Hematopoietic multipotent progenitor cell treated with erythropoietin and hydrocortisone succinate and interleukin-3 and kit ligand, for 8 days (in vitro differentiated cells): Measurements from ENCODE around the gene TWIST2.

Experiments
- DNase-seq: peaks from one replicate; pipeline ENCODE4 v3.0.0-alpha.2; 2015

The TWIST2 gene

GRCh38 chr2:238908960-238909951 lies 61.4 kb downstream of the TWIST2 start:
- DNase-seq: no peak

DNA sequence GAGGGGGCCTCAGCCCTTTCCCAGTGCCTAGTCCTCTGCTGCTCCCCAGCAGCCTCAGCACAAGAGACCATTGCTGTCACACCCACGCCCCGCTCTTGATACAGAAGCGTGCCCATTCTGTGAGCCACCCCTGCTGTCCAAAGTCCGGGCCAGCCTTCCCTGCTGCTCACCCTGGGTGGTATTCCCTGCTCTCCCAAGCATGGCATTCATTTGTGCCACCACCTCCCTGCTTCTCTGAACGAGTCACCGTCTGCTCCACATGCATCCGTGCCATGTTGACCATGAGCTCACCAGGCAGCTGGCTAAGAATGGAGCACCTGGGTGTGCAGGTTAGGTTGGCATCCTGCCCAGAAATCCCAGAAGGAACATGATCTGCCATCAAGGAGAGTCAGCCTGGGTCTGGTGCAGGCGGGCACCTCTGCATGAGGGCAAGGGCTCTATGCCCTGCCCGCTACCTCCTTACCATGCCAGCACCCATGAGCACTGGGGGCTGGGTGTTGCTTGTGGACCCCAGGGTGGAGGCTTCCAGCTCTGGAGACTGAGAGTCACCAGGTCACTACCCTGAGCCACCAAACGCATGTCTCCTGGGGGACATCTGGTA lies 63.0 kb downstream of the TWIST2 start:
- no peak for DNase-seq

DNA sequence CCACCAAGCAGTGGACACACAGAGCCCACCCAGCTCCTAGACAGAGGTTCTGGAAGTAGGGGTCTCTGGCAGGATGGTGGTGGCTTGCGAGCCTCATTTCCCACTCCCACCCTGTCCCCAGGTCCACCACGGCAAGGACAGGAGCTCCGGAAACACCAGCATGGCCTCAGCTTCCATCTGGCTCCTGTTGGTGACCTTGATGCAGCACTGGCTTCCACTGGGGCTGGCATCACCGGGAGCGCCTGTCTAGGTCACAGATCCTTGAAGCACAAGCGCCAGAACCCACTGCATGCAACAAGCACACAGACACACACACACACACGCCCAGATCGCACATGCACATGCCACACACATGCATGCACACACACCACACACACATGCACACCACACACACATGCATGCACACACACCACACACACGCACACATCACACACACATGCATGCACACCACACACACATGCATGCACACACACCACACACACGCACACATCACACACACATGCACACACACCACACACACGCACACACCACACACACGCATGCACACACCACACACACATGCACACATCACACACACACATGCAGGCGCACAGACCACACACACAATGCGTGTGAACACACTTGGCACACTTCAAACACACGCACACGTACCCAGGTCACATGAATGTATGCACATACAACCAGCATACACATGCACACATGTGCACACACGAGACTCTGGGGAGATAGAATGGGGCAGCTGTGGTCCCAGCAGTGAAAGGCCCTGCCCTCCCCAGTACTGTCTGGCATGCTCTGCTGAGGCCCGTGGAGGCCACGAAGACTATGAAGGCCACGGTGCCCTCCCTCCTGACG lies 63.7 kb downstream of the TWIST2 start:
- DNase-seq: no peak

GRCh38 chr2:238912228-238912915 lies 64.5 kb downstream of the TWIST2 start:
- DNase-seq: no peak

- DNase-seq: no peak
Observed at GRCh38 chr2:238912916-238913875, 65.3 kb downstream of the TWIST2 start.

- no peak for DNase-seq
Observed at GRCh38 chr2:238913931-238914647, 66.2 kb downstream of the TWIST2 start.

GRCh38 chr2:238914648-238915015 lies 66.7 kb downstream of the TWIST2 start:
- no peak for DNase-seq

- DNase-seq: no peak
Observed at GRCh38 chr2:238915196-238915595, 67.3 kb downstream of the TWIST2 start.

- no peak for DNase-seq
Observed at GRCh38 chr2:238915596-238915995, 67.7 kb downstream of the TWIST2 start.

GRCh38 chr2:238916176-238916874 lies 68.4 kb downstream of the TWIST2 start:
- DNase-seq: no peak

GRCh38 chr2:238916875-238917590 lies 69.1 kb downstream of the TWIST2 start:
- no peak for DNase-seq

DNA sequence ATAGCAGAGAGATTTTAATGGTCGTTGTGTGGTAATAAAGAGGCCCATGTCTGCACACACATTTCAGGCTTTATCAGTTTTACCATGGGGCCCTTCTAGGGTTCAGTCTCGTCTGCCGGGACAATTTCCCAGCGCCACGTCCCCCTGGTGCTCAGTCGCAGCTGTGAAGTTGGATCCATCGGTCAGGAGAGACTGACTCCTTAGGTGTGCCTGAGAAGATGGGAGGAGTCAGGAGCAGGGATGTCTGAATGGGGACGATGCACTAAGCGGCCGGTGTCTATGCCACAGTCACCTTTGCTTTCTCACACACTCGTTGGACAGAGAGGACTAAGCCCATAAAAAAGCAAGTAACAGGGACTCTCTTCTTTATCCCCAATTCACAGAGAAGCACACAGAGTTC lies 71.4 kb downstream of the TWIST2 start:
- no peak for DNase-seq

DNA sequence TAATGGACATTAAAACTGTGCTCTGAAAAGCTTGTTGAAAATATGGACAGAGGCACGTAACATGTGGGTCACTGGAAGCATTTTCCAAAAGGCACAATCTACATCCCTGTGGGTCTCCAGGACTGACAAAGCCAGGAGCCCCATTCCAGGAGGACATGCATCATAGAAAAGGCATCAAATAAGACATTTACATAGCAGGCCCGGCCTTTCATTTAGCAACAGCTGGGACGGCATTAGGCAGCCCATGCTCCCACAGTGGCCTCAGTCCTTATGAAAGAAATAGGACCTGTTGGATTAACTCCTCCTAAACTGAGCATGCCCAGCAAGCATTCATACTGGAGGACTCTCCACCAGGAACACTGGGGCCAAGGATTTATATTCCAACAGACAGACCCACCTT lies 72.2 kb downstream of the TWIST2 start:
- no peak for DNase-seq

- no peak for DNase-seq
Observed at GRCh38 chr2:238920601-238921001, 72.7 kb downstream of the TWIST2 start.

- no peak for DNase-seq
Observed at GRCh38 chr2:238921259-238921658, 73.4 kb downstream of the TWIST2 start.

DNA sequence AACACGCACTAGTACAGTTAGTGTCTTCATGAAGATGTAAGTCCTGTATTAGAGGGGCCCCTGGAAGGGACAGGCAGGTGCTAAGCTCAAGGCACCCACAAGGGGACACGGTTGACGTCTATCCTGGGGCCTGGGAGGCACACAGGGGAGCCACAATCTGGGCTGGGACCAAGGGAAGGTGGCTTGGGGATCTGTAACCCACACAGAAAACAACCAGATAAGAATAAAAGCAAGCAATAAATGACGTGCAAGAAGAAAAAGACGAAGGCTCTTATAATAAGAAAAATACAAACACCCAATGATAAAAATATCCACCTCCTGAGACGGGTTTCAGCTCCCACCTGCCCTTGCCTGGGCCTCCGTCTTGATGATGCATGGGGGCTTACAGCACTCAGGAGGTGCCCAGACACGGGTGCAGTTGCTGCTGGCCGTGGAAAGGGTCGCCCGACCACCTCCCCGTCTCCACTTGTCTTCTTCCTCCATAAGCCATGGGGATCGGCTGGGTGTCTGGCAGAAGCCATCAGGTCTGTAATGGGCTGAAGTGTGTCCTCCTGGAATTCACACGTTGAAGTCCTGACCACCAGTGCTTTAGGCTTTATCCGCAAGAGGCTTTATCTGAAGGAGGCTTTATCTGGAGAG lies 73.9 kb downstream of the TWIST2 start:
- no peak for DNase-seq

GRCh38 chr2:238922435-238922834 lies 74.5 kb downstream of the TWIST2 start:
- DNase-seq: no peak

DNA sequence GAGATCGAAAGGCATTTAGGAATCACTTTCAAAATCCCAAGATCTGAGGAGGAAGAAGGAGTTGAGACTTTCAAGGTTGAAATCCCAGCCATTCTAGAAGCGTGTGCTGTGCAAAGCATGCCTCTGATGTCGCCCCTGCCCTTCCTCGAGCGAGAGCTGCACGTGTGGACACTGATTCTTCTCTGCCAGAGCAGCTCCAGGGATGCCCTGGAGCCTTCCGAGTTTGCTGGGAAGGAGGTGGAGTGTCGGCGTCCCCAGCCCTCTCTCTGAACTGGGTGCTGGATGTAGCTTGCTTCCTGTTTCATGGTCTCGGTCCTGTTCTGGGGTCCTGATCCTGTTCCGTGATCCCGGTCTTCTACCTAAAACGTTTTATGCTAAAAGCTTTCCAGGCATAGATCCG lies 76.1 kb downstream of the TWIST2 start:
- no peak for DNase-seq

- no peak for DNase-seq
Observed at GRCh38 chr2:238924796-238925195, 76.9 kb downstream of the TWIST2 start.
